ENCODE measurements around the gene ELFN1.

The ELFN1 gene

DNA sequence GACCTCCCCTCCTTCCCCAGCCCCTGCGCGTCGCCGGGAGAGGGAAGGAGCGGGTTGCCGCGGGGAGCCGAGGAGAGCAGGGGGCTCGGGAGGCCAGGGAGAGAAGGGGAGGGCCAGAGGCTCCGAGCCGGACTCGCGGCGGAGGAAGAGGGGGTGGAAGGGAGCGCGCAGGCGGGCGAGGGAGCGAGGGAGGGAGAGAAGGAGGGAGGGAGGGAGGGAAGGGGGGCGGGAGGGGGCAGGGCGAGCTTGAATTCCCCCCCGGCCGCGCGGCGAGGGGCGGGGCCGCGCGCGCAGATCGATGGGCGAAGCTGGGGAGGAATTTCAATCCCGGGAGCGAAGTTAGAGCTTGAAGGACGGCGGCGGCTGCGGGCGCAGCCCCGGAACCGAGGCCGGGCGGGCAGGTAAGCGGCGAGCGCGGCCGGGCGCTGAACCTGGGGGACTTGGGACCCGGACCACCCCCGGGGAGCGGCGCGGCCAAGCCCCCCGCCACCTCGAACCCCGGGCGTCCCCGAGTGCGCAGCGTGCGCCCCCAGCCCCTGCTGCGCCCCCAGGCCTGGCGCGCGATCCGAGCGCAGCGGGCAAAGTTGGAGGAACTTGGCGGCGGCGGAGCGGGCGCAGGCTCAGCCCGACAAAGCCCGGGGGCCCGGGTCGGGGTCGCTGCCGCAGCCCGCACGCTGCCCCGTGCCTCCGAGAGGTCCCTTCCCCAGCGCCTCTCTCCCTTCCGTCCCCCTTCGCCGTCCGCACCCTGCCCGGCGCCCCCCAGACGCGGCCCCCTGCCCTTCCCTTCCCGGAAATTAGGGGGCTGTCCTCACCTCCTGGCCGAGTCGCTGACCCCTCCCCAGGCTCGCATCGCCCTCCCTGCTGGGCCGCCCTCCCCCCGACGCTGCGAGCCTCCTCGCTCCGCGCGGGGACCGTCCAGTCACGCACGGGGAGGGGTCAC lies at the start of gene ELFN1:
Gene ELFN1 (plus strand): TSS at position 324 of the 940 bp plus-strand sequence. CDS start 74,320 bp downstream, outside the sequence.
- DNase-seq: no peak

DNA sequence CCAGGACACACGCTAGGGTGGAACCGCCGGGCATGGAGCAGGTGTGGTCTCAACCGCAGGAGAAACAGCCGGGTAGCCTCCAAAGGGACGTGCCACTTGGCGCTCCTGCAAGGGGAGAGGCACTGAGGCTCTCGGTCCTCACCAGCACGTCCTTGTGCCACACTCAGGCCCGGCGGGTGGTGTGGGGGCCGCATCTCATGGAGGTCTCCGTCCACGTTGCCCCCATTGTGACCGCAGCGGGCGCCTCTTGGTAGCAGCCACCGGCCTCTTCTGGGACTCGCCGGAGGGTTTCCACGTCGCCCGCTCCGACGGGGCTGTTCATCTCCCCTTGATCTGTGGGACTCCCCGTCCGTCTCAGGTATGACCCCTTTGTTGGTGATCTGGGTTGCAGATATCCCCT lies 49.2 kb upstream of the ELFN1 start:
- DNase-seq: no peak

DNA sequence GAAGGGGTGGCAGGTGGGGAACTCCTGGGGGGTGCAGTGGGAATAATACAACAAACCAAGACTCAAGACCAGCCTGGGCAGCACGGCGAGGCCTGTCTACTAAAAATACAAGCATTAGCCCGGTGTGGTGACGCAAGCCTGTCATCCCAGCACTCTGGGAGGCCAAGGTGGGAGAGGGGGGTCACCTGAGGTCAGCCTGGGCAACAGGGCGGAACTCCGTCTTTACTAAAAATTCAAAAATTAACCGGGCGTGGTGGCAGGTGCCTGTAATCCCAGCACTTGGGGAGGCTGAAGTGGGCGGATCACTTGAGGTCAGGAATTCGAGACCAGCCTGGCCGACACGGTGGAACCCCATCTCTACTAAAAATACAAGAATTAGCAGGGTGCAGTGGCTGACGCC lies 48.4 kb upstream of the ELFN1 start:
- no peak for DNase-seq

DNA sequence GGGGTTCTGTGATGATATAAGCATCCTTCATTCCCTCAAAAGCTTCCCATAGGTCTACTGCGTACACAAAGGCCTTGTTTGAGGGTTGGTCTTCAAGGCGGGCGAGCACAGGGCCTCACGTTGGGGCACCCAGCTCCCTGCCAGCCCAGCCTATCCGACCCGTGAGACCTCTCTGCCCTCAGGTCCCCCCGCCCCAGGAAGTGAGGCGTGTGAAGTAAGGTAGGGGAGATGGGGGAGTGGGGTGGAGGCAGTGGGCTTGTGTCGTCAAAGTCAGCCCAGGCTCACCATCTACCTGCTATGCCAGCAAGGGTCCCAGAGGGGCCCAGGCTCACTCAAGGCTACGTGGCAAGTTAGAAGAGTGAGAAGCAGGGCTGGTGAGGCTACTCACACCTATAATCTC lies 47.6 kb upstream of the ELFN1 start:
- DNase-seq: no peak

DNA sequence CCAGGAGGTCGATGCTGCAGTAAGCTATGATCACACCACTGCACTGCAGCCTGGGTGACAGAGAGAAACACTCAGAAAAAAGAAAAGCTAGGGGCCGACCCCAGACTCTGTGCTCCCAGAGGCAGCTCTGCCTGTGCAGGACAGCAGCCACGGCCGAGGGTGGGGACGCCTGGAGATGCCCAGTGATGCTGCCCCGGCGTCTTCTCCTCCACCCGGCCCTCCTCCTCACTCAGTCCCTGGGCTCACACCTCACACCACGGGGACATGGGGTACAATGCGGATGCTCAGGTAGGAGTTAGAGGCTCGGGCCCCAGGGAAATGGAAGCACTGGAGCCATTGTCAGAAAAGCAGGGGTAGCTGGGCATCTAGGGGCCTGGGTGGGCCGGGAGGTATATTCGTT lies 46.3 kb upstream of the ELFN1 start:
- DNase-seq: no peak

DNA sequence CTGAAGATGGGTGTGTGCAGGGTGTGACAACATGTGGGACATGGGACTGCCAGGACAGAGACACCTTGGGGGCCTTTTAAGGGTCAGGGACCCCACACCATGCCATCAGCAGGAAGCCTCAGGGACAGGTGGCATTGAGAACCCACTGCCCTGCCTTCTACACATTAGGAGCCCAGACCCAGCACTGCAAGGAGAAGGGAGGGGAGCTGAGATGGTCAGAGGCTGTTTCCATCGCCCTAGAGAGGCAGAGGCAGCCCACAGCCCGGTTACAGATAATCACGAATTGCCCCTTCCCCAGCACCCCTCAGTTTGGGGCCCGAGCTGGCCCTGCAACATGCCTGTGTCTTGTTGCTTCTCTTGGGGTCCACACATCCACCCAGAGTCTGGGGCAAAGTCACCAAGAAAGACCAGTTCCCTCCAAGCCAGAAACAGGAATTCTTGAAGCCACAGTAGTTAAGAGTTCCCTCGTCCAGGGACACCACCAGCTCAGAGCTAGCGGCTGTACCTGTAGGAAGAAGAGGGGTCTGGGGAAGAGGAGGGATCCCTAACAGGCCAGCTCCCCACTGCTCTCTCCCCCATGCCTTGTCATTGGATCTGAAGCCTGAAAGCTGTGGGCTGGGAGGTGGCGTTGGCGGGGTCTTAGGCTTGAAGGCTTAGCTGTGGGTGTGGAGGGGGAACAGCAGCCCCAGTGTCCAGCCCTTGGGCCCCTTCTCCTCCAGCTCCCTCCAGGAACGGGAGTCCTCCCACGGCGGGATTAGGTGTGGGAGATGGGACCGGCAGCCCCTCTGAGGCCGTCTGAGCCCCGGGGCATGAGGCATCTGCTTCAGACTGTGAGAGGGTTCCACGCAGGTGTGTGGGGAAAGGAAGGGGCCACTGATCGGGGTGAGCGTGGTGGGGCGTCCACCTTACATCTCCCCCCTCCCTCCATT lies 44.8 kb upstream of the ELFN1 start:
- no peak for DNase-seq

DNA sequence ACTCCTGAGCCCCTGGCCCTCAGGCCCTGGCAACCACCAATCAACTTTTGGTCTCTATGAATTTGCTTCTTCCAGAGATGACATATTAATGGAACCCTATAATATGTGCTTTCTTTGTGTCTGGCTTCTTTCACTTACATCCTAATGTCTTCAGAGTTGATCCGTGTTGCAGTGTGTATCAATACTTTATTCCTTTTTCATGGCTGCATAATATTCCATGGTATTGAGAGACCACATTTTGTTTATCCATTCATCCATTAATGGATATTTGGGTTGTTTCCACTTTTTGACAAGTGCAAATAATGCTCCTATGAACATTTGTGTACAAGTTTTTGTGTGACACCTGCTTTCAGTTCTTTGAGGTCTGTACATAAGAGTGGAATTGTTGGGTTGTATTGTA lies 43.3 kb upstream of the ELFN1 start:
- no peak for DNase-seq

DNA sequence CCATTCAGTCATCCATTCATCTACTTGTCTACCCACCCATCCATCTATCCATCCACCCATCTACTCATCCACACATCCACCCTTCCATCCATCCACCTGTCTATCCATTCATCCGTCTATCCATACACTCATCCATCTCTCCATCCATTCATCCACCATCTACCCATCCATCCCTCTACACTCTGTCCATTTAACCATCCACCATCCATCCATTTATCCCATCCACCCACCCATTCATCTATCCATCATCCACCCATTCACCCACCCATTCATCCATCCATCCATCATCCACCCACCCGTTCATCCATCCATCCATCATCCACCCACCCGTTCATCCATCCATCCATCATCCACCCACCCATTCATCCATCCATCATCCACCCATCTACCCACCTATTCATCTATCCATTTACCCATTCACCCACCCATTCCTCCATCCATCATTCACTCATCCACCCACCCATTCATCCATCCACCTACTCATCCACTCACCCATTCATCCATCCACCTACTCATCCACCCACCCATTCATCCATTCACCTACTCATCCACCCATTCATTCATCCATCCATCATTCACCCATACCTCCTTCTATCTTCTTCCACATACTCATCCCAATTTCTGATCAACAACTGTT lies 39.3 kb upstream of the ELFN1 start:
- DNase-seq: no peak

DNA sequence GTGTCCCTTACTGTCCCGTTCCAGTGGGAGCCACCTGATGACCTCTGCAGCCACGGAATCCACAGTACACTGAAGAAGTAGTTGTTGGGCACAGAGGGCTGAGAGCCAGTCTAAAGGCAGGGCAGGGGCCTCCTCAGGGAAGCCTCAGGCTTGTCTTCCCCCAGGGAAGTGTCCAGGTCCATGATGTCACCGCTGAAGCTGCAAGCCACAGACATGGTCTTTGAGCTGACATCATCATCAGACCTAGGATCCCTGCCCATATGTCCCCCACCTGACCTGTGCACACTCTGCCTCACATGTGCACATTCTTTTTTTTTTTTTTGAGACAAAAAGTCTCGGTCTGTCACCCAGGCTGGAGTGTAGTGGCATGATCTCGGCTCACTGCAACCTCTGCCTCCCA lies 38.4 kb upstream of the ELFN1 start:
- DNase-seq: no peak

DNA sequence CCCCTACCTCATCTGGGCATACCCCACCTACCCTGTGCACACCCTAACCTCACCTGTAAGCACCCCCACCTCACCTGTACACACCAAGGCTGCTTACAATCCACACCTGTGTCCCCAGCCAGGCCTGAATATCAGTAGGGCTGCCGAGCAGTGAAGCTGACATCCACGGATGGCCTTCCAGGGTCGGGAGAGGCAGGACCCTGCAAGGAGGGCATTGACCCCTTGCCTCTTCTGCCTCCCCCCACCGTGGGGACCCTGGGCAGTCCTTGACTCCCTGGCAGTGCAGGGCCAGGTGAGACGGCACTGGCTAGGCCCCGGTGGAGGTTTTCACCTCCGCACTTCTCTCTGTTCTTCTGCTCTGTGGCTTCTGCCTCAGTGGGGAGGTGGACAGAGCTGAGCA lies 37.6 kb upstream of the ELFN1 start:
- no peak for DNase-seq

DNA sequence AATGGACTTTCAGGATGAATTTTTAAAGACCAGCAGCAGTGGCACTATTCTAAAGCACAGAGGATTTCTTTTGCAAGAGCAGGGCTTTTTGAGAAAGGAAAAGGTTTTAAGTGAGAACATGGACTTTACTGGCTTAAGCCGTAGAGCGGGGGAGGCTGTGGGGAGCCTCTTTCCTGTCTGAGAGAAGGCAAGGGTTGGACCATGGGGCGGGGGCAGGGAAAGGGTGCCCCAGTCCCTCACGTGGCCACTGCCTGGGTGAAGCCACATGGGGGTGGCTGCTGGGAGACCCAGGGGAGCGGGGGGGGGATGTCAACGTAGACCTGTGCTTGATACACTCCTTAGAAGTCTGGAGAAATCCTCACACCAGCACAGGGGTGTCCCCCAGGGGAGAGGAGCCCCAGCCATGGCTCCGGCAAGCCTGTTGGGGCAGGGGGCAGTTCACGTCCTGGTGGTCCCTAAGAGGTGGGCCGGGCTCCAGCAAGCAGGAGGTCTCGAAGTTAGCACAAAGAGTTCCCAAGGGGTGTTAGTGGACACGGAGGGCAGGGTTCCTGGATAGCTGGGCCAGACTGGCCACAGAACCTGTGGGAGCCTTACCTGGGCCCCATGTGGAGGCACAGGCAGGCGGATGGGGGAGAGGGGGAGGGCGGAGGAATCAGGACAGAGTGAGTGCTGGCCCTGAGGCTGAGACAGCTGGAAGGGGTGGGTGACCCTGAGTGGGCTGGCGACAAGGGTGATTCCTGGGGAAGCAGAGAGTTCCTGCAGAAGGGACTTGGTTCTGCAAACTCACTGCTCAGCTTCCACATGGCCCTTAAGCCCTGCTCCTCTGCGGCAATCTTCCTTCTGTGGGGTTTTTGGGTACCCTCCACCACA lies 36.9 kb upstream of the ELFN1 start:
- no peak for DNase-seq

DNA sequence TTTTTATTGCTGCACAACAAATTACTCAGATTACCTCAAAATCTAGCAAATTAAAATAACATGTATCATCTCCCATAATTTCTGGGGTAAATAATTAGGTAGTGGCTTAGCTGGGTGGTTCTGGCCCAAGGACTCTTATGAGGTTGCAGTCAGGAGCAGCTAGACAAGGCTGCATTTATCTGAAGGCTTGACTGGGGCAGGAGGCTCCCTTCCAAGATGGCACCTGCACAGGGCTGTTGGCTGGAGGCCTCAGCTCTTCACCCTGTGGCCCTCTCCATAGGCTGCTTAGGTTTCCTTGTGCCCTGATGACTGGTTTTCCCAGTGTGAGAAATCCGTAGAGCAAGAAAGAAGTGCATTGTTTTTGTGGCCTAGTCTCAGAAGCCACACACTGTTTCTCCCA lies 34.7 kb upstream of the ELFN1 start:
- no peak for DNase-seq

DNA sequence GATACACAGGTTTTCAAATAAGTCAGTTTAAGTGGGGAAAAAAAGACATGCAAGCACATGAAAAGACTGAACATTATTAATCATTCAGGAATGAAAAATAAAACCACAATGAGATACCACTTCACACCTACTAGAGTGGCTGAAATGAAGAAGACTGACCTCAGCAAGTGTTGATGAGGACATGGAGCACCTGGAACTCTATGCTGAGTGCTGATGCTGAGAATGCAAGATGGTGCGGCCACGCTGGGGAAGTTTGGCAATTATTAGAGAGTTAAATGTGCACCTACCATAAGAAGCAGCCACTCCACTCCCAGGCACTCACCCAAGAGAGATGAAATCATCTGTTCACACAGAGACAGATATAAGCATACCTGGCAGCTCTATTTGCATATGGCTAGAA lies 32.9 kb upstream of the ELFN1 start:
- no peak for DNase-seq

DNA sequence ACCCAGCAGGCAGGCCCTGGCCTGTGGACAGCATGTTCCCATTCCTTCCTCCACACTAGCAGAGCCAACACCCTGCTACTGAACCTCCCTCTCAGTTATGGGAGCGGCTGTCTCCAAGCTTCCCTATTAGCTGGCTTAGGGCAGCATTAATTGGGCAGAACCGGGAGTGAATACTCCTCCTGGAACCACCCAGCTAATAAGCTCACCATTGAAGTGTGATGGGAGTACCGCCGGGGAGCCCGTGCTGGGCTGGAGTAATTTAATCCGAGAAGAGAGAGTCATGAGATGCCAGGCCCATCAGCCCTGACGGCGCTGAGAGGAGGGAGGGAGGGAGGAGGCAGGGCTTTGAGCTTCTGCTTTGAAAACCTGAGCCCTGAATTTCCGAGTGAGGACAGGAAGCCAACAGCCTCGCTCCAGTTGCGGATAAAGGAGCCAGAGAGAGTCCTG lies 31.8 kb upstream of the ELFN1 start:
- DNase-seq: no peak

DNA sequence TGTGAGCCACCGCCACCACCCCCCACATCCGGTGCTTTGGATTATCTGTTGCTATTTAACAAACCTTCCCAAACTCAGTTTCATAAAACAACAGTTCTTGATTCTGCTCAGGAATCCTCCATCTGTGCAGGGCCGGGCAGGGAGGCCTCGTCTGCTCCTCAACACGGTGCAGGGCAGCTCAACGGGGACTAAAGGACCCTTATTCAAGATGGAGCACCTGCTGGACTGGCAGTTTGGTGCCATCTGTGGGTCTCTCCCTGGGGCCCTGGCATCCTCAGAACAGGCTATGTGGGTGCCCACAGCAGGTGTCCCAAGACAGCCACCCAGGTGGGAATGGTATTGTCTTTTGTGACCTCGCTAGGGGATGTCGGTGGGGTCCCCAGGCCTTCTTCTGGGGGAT lies 31.0 kb upstream of the ELFN1 start:
- no peak for DNase-seq

DNA sequence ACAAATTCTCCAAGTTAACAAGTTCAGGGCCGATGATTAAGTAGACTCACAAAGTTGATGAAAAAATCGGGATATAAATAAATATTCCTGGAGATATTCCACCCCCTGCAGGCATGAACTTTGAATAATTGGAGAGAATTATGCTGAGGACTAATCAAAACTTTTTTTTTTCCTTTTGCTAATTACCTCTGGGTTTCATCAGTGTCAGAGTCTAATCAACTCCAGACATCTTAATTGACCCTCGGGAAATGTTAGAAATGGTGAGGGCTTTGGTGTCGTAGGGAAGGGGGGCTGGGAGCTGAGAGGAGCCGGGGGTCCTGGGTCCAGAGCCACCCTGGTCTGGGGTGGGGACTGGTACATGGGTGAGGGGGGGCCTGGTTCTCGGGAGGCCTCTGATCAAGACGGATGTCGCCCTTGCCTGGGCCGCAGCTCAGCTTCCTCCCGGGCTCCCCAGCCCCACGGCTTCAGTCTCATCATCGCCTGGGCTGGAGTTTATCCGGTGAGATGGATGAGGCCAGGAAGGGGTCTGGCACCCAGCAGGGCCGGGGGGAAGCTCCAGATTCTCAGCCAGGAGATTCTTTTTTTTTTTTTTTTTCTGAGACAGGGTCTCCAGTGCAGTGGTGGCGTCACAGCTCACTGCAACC lies 30.4 kb upstream of the ELFN1 start:
- no peak for DNase-seq

DNA sequence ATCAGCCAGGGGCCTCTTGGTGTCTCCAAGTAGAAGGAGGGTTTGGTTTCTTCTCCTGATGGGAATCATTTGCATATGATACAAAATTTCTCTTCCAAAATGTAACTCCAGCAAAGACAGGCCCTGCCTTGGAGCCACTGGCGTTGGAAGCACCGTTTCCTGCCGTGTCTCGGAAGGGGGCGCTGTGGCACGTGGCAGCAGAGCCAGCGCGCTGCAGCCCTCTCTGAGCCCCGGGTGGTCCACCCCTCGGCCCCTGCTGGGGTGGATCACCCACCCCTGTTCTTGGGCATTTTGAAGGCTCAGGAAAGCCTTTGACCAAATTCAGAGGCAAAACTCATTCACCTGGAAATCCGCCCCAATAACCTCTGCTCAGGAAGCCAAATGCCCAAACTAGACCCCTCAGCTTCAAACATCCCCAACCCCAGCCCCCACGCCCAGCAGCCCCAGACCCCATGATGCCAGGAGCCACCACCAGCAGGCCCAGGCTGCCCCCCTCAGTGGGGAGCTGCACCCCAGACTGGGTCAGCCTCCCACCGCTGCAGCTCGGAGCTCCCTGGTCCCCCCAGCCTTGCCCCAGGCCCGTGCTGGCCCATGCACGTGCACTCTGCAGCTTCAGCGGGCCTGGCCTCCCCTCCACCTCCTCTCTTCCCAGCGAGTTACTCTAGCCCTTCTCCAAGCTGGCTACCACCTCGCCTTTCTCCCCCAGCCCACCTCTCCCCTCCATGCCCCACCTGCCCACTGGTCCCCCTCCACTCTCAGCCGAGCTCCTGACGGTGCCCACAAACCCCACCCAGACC lies 29.5 kb upstream of the ELFN1 start:
- no peak for DNase-seq

DNA sequence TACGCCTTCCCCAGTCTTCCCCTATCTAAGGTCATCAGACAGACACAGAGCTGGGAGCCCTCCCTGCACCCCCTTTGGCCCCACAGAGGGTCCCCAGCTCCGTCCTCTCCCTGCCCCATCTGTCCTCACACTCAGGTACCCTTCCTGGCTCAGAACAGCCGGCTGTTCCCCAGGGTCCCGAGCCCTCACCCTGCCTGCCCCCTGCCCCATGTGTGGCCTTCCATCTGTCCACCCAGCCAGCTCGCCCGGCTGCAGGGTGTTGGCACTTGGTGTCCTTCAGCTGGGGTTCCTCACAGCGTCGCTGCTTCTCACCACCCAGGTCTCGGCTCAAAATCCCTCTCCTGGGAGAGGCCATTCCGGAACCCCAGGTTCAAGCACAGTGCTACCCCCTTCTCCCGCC lies 28.9 kb upstream of the ELFN1 start:
- no peak for DNase-seq

DNA sequence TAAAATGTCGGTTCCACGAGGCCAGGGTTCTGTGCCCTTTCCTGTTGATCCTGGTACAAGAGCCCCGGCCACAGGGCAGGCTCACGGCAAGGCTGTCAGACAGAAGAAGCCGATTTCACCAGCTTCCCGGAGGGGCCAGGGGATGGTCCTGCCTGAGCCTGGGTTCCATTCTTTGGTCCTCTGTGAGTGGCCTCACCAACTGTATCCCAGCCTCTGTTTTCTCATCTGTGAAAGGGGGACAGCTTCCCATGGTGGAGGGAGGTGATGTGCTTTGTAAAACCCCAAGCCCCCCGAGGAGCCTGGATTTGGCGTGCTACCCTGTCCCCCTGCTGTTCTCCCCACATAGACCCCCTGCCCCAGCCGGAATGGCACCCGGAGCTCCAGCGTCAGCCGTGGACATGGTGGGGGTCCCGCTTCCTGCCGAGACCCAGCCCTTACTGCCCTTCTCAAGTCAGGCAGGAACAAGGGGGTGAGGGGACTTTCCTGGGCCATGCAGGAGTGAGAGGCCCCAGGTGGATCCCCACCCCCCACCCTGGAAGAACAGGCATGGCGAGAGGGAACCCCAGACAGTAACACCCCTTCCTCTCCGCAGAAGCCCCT lies 28.3 kb upstream of the ELFN1 start:
- DNase-seq: no peak

DNA sequence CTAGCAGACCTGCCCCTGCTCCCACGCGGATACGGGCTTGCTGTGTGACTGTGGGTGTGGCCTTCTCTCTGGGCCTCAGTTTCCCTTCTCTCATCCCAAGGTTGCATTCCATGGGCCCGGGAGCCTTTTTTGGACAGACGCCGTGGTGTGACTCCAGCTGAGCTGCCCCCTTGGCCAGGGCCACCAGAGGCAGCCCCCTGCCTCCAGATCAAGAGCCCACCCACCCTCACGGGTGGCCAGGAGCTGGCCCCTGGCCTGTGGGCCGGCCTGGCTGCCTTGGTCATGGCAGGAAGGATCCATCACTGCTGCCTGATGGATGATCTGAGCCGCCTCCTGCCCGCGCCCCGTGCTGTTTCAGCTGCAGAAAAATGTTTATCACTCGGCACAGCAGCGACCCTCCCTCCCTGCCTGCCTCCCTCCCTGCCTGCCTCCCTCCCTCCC lies 27.8 kb upstream of the ELFN1 start:
- no peak for DNase-seq
